WERI-Rb-1 (cell line): ENCODE results near the gene POC1B.

ENCODE experiments used
- DNase-seq: peaks from one replicate; pipeline ENCODE4 v3.0.0-alpha.2; 2020
- H3K27ac ChIP-seq: fragments of 250-450 bp; sonication (Bioruptor Pico); 2 replicates; pipeline ENCODE4 v1.5.1; 2020; ENCODE audit warnings: mild to moderate bottlenecking, moderate library complexity
- H3K27me3 ChIP-seq: fragments of 250-450 bp; sonication (Bioruptor Pico); 2 replicates; pipeline ENCODE4 v1.5.1; 2021; ENCODE audit warnings: mild to moderate bottlenecking, low read depth, moderate library complexity; ENCODE audit not compliant: insufficient read depth, severe bottlenecking
- H3K36me3 ChIP-seq: fragments of 250-450 bp; sonication (Bioruptor Pico); 2 replicates; pipeline ENCODE4 v1.5.1; 2020; ENCODE audit warnings: mild to moderate bottlenecking, moderate library complexity
- H3K4me3 ChIP-seq: 2 replicates; pipeline ENCODE4 v1.5.1; 2011; ENCODE audit warnings: low read depth, mild to moderate bottlenecking, control low read depth, low read length
- H3K9me3 ChIP-seq: fragments of 250-450 bp; sonication (Bioruptor Pico); 2 replicates; pipeline ENCODE4 v1.5.1; 2021; ENCODE audit warnings: mild to moderate bottlenecking, moderate library complexity; ENCODE audit not compliant: severe bottlenecking
- CTCF ChIP-seq: IDR thresholded peaks from 2 replicates; pipeline ENCODE4 v1.5.1; 2011; ENCODE audit warnings: low read depth, mild to moderate bottlenecking, control low read depth, inconsistent platforms, low read length

The POC1B gene

GRCh38 chr12:89523843-89524540, 1.9 kb downstream of the POC1B start:
- TF ChIP-seq CTCF, result no peak
- Histone ChIP-seq H3K9me3 (no peaks in the 10 kb centered on the region), H3K27me3 (no peaks in the 10 kb centered on the region), H3K36me3 (peaks cover 20% of the 10 kb centered on the region), H3K4me3 (no peak overlapping the region), H3K27ac (no peak overlapping the region)
- DNase-seq, result no peak

GRCh38 chr12:89523393-89523792, 2.5 kb downstream of the POC1B start:
- no peak overlapping the region for H3K4me3 ChIP-seq
- no peak for TF ChIP-seq CTCF
- no peaks in the 10 kb centered on the region for H3K9me3 ChIP-seq
- DNase-seq, result no peak
- peaks cover 20% of the 10 kb centered on the region for H3K36me3 ChIP-seq
- H3K27ac ChIP-seq, result no peak overlapping the region
- H3K27me3 ChIP-seq, result no peaks in the 10 kb centered on the region

GRCh38 chr12:89521364-89522223, 4.3 kb downstream of the POC1B start:
- Histone ChIP-seq H3K27me3 (no peaks in the 10 kb centered on the region), H3K9me3 (no peaks in the 10 kb centered on the region), H3K36me3 (peaks cover 20% of the 10 kb centered on the region), H3K4me3 (no peak overlapping the region), H3K27ac (no peak overlapping the region)
- DNase-seq, result no peak
- no peak for TF ChIP-seq CTCF

- Histone ChIP-seq H3K27ac (no peak overlapping the region), H3K9me3 (no peaks in the 10 kb centered on the region), H3K27me3 (no peaks in the 10 kb centered on the region), H3K4me3 (no peak overlapping the region), H3K36me3 (peaks cover 2% of the 10 kb centered on the region)
- DNase-seq, result no peak
- no peak for TF ChIP-seq CTCF
These were observed 8.1 kb downstream of the POC1B start for GRCh38 chr12:89517720-89518119.

GRCh38 chr12:89516633-89517032, 9.2 kb downstream of the POC1B start:
- DNase-seq, result no peak
- Histone ChIP-seq H3K36me3 (no peaks in the 10 kb centered on the region), H3K9me3 (no peaks in the 10 kb centered on the region), H3K27ac (no peak overlapping the region), H3K27me3 (no peaks in the 10 kb centered on the region), H3K4me3 (no peak overlapping the region)
- TF ChIP-seq CTCF, result no peak
